HG03139 (cell line): ENCODE results near the gene TMEM235.
"Not testable (repeated sequence)": the region's sequence is repeated elsewhere in the genome, so short reads cannot be mapped to it uniquely, and the experiment has no call there.

ENCODE experiments used
- ATAC-seq: cut with Tn5 transposase; IDR thresholded peaks from one replicate; pipeline ENCODE4 v1.9.1; 2021; ENCODE audit not compliant: unreplicated experiment

The TMEM235 gene

DNA sequence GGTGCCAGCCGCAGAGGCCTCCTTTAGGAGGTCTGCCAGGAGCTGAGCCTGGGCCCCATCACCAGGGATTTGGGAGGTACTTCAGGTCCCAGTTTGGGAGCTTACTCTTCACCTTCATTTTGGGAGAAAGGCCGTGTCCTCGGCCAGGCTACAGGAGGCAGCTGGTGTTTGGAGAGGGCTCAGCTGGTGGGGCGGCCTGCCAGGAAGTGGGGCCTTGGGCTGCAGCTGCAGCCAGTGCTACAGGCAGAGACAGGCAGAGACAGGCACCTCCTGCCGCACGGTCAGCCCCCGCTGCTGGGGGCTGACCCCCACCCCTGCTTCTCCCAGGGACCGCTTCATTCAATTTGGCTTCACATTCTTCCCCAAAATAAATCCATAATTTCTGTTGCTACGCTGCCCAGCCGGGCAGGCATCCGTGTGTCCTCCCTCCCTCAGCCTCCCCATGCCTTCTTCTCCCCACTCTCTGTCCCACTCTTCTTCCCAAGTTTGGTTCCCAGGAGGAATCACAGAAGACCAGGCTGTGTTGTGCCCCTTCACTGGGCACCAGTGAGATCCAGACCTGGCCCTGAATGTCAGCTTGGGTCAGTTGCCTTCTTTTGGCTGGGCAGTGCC is 6.1 kb downstream of the TMEM235 start:
- ATAC-seq, result no peak

DNA sequence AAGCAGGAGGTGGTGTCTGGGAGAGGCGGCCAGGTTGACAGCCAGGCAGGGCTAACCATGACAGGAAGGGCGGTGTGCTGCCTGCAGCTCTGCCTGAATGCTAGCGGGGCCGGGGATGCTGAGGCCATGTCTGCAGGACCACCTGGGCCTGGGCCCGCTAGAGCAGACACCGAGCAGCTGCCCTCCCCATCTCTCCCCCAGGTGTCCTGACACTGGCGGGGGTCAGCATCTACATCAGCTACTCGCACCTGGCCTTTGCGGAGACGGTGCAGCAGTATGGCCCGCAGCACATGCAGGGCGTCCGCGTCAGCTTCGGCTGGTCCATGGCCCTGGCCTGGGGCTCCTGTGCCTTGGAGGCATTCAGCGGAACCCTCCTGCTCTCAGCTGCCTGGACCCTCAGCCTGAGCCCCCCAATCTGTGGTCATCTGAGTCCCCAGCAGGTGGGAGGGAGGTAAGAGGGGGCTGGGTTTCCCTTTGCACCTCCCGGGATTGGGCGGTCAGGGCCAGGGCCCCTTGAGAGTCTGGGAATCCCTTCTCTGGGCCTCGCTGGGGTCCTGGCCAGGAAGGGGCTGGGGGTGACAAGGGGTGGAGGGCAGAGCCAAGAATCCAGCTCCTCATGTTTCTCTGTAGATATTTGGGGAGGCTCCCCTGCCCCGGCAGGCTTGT is 7.5 kb downstream of the TMEM235 start:
- no peak for ATAC-seq

DNA sequence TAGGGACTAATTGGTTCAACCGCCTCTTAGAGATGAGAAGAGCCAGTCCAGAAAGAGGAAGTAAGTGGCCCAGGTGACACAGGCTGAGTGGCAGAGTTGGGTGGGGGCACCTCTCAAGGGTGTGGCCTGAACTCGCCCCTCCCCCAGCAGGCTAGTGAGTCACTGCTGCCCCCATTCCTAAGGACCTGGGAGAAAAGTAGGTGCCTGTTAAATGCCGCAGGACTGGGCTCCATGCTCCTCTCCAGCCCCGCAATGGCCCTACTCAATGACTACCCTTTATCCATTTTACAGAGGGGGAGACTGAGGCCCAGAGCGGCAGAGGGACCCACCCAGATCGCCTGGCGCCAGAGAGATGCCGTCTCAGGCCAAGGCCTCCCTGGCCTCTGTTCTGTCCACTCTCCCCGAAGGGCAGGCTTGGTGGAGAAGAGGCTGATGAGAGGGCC is 8.1 kb downstream of the TMEM235 start:
- no peak for ATAC-seq

DNA sequence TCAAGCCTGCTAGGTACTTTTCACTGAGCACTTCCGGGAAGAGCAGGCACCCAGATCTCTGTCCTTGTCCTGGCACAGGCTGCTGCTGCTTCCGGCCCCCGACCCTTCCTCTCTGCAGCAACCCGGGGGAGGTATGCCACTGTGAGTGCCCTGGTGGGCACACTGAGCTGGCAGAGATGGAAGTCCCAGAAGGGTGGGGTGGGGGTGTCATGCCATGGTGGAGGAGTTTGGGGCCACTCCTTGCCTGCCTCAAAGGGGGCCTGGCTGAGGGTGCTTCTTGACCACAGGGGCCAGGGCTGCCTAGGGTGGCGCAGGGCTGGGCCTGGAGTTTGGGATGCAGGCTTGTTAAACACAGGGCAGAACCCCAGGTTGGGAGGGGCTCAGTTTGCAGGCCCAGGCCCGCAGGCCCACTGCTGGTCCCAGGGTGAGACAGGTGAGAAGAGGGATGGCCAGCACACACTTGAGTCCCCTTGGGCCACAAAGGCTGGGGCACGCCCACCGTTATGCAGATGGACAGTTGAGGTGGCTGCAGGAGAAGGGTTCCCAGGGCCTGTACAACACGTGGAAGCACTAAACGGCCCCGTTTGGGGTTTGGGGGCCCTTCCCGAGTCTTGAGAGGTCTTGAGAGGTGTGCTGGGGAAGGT is 8.7 kb downstream of the TMEM235 start:
- ATAC-seq, result no peak

DNA sequence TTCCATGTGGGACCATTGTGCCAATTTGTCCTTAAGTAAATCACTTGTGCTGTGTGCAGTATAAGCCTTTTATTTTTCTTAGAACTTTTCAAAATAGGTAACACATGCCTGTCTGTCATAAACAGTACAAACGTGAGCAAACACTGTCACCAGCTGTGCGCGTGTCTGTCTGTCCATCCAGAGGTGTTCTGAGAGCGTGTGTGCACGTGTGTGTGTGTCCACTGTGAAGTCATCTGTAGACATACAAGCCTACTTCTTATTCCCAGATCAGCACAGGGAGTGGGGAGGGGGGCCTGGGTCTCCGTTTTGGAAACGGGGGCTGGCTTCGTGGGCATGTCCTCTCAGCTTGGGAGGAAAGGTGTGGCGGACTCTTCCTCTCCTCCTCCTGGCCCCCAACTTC is 9.4 kb downstream of the TMEM235 start:
- no peak for ATAC-seq

DNA sequence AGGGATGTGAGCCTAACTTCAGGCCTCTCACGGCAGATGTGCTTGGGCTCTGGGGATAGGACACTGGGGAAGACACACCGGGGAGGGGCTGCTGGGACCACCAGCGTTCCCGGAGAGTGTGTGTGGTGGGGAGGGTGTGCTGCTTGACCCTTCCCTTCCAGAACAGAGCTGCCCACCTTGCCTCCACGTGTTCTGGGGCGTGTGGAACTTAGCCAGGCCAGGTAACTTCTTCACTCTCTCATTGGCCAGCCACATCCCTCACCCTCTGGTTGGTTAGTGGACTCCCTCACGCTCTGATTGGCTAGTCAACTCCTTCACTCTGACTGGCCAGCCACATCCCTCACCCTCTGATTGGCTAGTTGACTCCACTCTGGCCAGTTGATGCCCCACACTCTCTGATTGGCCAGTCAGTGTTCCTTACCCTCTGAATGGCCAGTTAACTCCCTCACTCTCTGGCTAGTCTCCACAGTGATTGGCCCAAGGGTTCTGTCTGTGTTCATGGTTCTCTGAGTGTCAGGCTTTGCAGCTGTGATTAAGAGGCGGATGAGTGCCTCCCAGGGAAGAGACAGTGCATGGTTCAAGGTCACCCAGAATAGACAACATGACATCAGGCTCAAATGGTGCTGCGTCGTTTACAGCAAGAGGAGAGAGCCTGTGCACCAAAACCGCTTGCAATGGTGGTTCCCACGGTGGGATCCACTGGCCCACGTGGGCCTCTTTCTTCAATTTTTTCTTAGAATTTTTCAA is 10.0 kb downstream of the TMEM235 start:
- ATAC-seq, result no peak

DNA sequence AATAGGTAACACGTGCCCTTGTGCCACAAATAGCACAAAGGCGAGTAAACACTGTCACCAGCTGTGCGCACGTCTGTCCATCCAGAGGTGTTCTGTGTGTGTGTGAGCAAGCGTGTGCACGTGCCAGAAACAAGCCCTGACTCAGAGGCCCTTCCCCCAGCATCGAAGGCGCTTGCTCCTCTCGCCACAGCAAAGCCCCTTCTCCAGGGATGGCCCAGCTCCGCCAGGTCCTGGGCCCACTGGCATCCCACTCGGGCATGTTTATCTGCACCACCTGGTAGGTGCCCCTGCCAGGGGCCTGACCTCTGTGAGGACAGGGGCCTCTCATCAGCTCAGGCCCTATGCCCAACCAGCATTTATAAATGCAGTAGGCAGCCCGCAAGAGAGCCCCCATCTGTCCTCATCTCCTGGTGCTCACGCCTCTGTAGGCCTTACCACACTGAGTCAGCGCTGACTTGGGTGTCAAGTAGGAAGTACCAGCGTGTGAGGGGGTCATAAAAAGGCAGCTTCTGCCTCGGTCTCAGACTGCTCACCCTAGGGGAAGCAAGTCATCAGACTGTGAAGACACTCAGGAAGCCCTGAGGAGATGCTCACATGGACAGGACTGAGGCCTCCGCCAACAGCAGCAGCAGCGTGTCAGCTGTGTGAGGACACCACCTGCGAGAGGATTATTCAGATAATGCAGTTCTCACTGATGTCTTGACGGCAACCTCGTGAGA is 10.8 kb downstream of the TMEM235 start:
- ATAC-seq, result peak; percentile 67

DNA sequence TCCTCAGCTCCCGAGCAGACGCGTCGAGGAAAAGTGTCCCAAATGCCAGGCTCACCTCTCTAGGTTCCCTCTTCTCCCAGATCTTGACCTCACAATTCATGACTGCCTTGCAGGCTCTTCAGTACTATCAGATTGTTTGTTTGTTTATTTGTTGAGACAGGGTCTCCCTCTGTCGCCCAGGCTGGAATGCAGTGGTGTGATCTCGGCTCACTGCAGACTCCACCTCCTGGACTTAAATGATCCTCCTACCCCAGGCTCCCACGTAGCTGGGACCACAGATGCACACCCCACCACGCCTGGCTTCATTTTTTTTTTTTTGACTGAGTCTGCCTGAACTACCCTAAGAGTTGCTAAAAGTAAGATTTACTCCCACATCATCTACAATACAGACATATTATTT is 15.9 kb downstream of the TMEM235 start:
- no peak for ATAC-seq

DNA sequence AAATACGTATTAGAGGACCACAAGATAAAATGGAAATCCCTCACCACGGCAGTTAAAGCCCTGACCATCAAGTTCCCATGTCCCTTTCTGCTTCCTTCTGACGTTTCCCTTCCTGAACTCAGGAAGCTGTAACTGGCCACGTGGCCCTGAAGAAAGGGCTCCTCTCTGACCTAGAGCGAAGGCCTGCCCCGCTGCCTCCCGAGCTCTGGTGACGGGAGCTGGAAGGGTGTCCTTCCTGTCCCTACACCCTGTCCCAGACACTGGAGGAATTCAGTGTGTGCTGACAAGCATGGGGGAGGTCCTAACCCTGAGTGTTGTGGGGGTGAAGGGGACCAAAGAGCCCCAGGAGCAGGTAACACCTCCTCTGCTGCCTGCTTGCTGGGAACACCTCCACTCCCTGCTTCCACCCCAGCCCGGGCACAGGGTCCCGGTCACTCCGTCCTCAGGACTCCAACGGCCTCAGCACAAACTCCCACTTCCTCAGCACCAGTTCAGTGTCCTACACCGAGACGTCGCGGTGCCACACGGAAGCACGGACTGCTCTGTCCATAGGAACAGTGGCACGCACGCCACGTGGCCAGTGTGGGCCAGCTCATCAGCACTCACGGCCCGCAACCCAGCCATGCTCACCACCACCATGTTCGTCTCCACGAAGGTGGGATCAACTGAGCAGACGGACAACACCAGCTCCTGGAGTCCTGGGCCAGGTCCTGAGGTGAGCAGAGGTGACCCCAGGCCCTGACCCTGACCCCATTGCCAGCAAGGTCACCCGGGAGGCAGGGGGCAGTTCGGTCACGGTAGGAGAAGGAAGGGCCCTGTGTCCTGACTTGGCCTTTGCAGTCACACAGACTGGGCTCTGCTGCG is 16.9 kb downstream of the TMEM235 start:
- ATAC-seq, result no peak

DNA sequence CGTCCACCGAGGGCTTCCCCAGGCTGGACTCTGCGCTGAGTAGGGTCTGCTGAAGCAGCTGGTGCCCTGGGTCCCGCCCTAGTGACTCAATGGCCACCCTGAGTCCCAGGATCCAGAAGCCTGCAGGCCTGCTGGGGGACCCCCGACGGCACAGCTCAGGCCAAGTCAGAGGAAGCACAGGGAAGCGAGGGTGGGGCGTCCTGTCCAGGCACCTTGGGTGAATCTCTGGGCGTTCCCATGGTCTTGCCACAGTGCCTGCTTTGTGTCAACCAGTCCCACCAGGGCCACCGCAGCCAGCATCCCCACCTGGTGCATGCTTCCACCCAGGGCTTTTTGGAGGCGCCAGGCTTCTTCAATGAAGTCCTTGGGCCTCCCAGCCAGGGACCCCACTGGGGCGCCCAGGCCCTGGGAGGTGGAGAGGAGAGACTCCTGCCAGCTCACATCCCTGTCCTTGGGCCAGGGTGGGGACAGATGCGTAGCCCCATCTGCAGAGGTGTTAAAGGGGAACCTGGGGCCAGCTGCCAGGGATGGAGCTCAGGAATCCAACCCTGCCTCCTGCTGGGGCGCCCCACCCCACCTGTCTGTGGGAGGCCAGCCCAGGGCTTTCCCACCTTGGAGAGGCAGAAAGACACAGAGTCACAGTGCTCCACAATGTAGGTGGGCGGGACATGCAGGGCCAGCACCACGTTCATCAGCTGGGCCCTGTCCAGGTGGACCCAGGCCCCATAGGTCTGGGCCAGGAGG is 17.8 kb downstream of the TMEM235 start:
- no peak for ATAC-seq

DNA sequence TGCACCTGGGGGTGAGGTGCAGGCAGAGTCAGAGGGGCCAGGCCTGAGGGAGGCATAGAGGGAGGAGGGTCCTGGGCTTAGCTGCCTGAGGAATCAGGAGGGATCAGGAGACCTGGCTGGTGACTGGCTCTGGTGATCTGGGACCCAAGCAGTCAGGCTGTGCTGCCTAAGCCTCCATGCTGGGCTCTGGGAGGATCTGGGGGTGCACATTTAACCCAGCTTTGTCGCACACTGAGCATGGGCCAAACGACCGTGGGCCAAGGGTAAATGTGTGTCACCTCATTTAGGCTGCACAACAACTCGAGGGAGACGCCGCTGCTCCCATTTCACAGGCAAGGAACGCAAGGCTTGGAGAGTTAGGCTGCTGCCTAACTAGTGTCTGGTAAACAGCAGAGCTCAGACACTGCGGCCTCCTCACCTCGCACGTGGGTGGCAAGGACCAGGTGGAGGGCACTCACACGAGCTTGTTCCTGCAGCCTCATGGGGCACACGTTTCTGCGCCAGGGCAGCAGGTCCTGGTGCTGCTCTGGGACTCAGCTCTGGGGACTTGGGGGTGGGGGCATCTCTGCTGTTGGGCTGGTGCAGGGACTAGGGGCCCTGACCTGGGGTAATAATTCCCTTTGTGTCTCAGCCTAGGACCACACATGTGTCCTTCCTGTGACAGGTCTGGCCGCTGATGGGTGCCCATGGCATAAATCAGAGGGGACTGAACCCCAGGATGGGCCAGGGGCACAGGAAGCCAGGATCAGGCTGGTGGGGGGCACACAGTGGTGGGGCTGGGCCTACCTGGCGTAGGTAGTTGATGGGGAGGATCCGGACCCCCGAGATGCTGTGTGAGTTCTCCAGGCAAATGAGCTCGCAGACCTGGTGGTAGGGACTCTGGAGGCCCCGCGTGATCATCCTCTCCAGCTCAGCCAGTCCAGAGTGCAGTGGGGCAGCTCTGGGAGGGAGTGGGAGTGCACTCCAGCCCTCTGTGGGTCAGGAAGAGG is 18.7 kb downstream of the TMEM235 start:
- no peak for ATAC-seq

DNA sequence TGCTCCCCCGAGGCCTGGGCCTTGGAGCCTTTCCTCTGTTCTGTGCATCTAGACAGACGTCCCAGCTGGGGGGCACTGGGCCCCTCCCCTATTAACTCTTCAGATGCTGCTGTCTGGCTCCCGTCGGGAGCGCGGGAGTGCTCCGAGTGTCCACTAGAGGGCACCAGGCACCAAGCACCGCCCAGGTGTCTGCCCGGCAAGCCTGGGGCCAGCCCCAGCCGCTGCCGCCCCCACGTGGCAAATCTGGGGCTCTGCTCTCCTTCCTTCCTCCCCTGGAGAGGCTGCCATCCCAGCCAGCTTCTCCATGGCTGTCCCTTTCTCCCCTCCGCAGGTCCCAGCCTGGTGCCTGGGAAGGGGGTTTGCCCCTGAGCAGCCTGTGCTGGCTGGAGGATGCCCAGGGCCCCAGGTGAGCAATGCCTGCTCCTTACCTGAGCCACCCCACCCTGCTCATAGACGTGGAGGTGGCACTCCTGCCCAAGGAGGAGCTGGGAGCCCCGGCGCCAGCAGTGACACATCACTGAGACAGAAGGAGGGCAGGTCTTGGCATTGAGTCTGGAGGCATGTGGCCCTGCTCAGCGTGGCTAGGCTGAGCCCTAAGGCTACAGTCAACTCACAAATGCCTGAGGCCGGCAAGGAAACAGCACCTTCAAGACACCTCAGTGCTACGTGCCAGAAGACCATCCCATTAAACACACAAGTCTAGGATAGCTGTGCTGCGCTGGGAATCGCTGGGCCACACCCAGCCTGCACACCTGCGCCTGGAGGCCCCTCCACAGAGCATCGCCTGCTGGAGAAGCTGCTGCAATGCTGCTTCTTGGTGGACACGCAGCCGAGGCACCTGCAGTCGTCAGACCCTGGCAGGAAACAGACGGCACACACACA is 19.7 kb downstream of the TMEM235 start:
- peak; percentile 48 for ATAC-seq

DNA sequence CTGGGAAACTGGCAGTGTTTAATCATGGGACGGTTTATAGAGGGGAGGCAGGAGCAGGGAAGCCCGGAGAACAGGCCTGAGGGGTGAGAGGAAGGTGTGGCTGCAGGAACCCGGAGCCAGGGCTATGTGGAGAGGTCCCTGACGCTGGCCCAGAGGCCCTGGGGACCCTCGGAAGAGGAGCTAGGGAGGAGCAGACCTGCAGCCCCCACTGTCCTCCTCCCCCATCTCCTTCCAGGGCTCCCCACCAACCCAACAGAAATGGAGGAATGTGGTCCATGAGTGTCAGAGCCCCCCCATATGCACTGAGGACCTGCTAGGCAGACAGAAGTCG is 20.3 kb downstream of the TMEM235 start:
- ATAC-seq, result no peak

DNA sequence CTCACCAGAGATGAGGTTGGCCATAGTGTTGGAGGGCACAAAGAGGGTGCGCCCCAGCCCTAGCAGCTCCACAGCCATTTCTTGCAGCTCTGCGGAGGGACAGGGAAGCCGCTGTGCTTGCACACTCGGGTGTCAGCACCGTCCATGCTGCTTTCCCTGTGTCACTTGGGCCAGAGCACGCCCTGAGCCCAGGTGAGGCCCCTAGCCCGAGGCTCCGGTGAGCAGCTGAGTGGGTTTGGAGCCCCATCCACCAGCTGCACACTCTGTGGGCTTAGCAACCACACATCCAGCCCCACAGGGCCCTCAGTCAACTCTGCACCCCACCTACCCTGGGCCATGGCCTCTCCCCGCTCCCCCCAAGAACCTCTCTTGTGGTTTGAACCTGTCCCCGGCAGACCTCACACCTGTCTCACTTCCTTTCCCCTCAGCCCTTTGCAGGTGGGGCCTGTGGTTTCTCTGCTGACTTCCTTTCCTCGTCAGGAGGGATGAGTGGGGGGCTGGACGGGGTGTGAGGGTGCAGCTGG is 20.7 kb downstream of the TMEM235 start:
- no peak for ATAC-seq

DNA sequence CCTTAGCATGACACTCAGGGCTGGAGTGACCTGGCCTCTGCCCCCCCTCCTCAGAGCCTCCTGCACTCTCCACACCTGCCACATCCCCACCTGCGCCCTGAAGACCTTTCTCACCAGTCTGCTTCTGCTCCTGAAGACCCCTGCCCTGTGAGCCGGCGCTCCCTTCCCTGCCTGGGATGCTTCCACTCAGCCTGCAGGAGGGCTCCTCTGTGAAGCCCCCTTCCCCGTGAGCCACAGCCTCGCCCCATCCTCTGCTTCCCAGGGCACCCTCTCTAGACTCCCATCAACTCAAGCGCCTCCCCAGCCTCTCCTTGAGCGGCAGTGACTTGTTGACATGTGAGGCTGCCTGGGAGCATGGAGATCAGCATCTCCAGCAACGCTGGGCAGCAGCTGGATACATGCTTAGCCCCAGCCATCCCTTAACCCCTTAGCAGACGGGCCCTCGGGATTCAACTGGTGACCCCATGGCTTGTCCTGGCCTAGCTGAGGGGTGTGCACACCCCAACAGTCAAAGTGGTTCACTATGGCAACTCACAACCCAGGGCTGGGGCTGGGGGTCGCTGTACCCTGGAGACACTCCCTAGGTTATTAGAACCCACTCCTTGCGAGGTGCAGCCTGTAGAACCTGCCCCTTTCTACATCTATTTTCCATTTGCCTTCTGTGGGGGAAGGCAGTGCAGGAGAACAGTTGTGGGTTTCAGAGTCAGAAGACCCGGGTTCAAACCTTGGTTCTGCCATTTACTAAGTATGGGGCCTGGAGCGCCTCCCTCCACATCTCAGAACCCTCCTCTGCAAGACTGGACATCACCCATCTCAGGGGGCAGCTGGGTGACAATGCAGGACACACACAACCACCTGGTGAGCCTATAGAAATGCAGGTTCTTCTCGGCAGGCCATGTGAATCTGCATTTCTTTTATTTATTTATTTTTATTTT is 21.5 kb downstream of the TMEM235 start:
- ATAC-seq, result no peak

DNA sequence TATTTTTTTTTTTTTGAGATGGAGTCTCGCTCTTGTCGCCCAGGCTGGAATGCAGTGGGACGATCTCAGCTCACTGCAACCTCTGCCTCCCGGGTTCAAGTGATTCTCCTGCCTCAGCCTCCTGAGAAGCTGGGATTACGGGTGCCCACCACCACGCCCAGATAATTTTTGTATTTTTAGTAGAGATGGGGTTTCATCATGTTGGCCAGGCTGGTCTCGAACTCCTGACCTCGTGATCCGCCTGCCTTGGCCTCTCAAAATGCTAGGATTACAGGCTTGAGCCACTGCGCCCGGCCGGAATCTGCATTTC is 22.2 kb downstream of the TMEM235 start:
- not testable (repeated sequence) for ATAC-seq
